Stimulated activated CD8-positive, alpha-beta memory T cell treated with anti-CD3 and anti-CD28 coated beads, Interleukin-15, amount 100 ng/mL, for 24 hours (primary cell): ENCODE results near the gene RIPK3.
"Not testable (repeated sequence)": the region's sequence is repeated elsewhere in the genome, so short reads cannot be mapped to it uniquely, and the experiment has no call there.

Experiments
- DNase-seq: peaks from one replicate; pipeline ENCODE4 v3.0.0-alpha.2; 2020; ENCODE audit warnings: low read depth

RIPK3 gene

GRCh38 chr14:24343795-24344660 lies 4.2 kb upstream of the RIPK3 start:
- DNase-seq = no peak

- no peak for DNase-seq
These were observed 3.1 kb upstream of the RIPK3 start for GRCh38 chr14:24342889-24343288.

GRCh38 chr14:24340606-24341005 lies 815 bp upstream of the RIPK3 start:
- no peak for DNase-seq

- DNase-seq = no peak
These were observed 948 bp downstream of the RIPK3 start for GRCh38 chr14:24338843-24339242.

- no peak for DNase-seq
These were observed 2.0 kb downstream of the RIPK3 start for GRCh38 chr14:24337824-24338175.

GRCh38 chr14:24337144-24337823 lies 2.5 kb downstream of the RIPK3 start:
- DNase-seq = no peak

- DNase-seq = no peak
These were observed 4.2 kb downstream of the RIPK3 start for GRCh38 chr14:24335461-24336171.

- DNase-seq = no peak
These were observed 5.1 kb downstream of the RIPK3 start, which contains the start of gene ADCY4 for GRCh38 chr14:24334431-24335291. Gene ADCY4, minus strand, starts transcription at chr14:24335071. Its CDS starts 419 bp downstream, at chr14:24334652.

GRCh38 chr14:24332268-24332993 lies 7.4 kb downstream of the RIPK3 start:
- no peak for DNase-seq

- no peak for DNase-seq
These were observed 8.0 kb downstream of the RIPK3 start for GRCh38 chr14:24331731-24332267.

GRCh38 chr14:24330973-24331674 lies 8.7 kb downstream of the RIPK3 start:
- DNase-seq = no peak

GRCh38 chr14:24329736-24330135 lies 10.1 kb downstream of the RIPK3 start:
- no peak for DNase-seq

- no peak for DNase-seq
These were observed 10.6 kb downstream of the RIPK3 start for GRCh38 chr14:24329073-24329663.

GRCh38 chr14:24327914-24328313 lies 11.9 kb downstream of the RIPK3 start:
- DNase-seq = not testable (repeated sequence)

- no peak for DNase-seq
These were observed 12.5 kb downstream of the RIPK3 start for GRCh38 chr14:24327303-24327702.

- no peak for DNase-seq
These were observed 13.8 kb downstream of the RIPK3 start for GRCh38 chr14:24325963-24326362.

GRCh38 chr14:24325041-24325530 lies 14.7 kb downstream of the RIPK3 start:
- DNase-seq = no peak

- DNase-seq = no peak
These were observed 15.8 kb downstream of the RIPK3 start for GRCh38 chr14:24324024-24324423.

GRCh38 chr14:24323341-24323740 lies 16.4 kb downstream of the RIPK3 start:
- DNase-seq = no peak

- no peak for DNase-seq
These were observed 17.1 kb downstream of the RIPK3 start for GRCh38 chr14:24322672-24323071.
